ENCODE data around the gene MICAL2.

GRCh38 chr11:12158909-12159308 lies 48.5 kb downstream of the MICAL2 start:
- TF ChIP-seq SIN3A (IDR thresholded peaks at IDR 0.05; ENCODE audit: borderline replicate concordance, insufficient read depth, low read length) (no peak), REST (IDR thresholded peaks at IDR 0.05; ENCODE audit: insufficient read depth in 1 of 2, low read depth in 2 of 2, low read length in 2 of 2) (no peak), POLR2AphosphoS5 (IDR thresholded peaks at IDR 0.05; ENCODE audit: low read depth, low read length) (no peak), TAF1 (IDR thresholded peaks at IDR 0.05; ENCODE audit: borderline replicate concordance, insufficient read depth, low read length) (no peak)

Measured in PFSK-1 (cell line).